HepG2 (cell line): Measurements from ENCODE around the gene TGFBR1. TPM values are rescaled to one million over a fixed set of nuclear protein-coding genes. Genes with fewer than 3 reads are reported as not detected.

Experiments used
- BRD4 ChIP-seq: sonication (generic); formaldehyde crosslinking; IDR thresholded peaks from 2 replicates; pipeline ENCODE4 v1.4.0; 2020; ENCODE audit warnings: missing genetic modification reagents
- CHCHD3 ChIP-seq: sonication (generic); formaldehyde crosslinking; IDR thresholded peaks from 2 replicates; pipeline ENCODE4 v1.8.0; 2022; ENCODE audit warnings: mild to moderate bottlenecking, missing genetic modification reagents, moderate library complexity
- HOXA3 ChIP-seq: sonication (generic); formaldehyde crosslinking; IDR thresholded peaks from 2 replicates; pipeline ENCODE4 v1.5.0; 2020; ENCODE audit warnings: missing genetic modification reagents
- HOXD1 ChIP-seq: sonication (generic); formaldehyde crosslinking; IDR thresholded peaks from 2 replicates; pipeline ENCODE4 v1.5.0; 2020; ENCODE audit warnings: missing genetic modification reagents
- KDM1A ChIP-seq: IDR thresholded peaks from 2 replicates; pipeline ENCODE4 v1.6.1; 2016; ENCODE audit warnings: missing compliant biosample characterization
- KDM3A ChIP-seq: IDR thresholded peaks from 2 replicates; pipeline ENCODE4 v1.6.1; 2018; ENCODE audit warnings: low read depth, missing compliant biosample characterization
- MAZ ChIP-seq, 2 experiments: sonication (generic) in 1 of 2; formaldehyde crosslinking in 1 of 2; IDR thresholded peaks; 2 replicates each; pipeline versions ENCODE4 v1.5.0 to v1.6.1; 2012 to 2020; ENCODE audit warnings: low read depth in 2 of 2, mild to moderate bottlenecking in 2 of 2, borderline replicate concordance in 1 of 2, improper control_type of control experiment in 1 of 2, low read length in 1 of 2, missing genetic modification reagents in 1 of 2, moderate library complexity in 1 of 2
- MED1 ChIP-seq: sonication (generic); formaldehyde crosslinking; IDR thresholded peaks from 2 replicates; pipeline ENCODE4 v1.4.0; 2020; ENCODE audit warnings: missing genetic modification reagents
- NFIC ChIP-seq: IDR thresholded peaks from 2 replicates; pipeline ENCODE4 v1.6.1; 2012; ENCODE audit warnings: mild to moderate bottlenecking, low read length, inconsistent platforms
- NFYB ChIP-seq: sonication (generic); formaldehyde crosslinking; IDR thresholded peaks from 2 replicates; pipeline ENCODE4 v1.4.0; 2020; ENCODE audit warnings: missing genetic modification reagents
- RELA ChIP-seq: sonication (generic); formaldehyde crosslinking; IDR thresholded peaks from 2 replicates; pipeline ENCODE4 v1.4.0; 2020; ENCODE audit warnings: missing genetic modification reagents
- SALL2 ChIP-seq: sonication (generic); formaldehyde crosslinking; IDR thresholded peaks from 2 replicates; pipeline ENCODE4 v1.8.1; 2023; ENCODE audit warnings: mild to moderate bottlenecking, missing genetic modification reagents, inconsistent platforms
- SAP130 ChIP-seq: IDR thresholded peaks from 2 replicates; pipeline ENCODE4 v1.6.1; 2016; ENCODE audit warnings: low read depth
- SMARCC2 ChIP-seq: fragments of 450-650 bp; IDR thresholded peaks from 2 replicates; pipeline ENCODE4 v1.6.1; 2017; ENCODE audit warnings: antibody characterized with exemption, mild to moderate bottlenecking
- TAF1 ChIP-seq: sonication (generic); formaldehyde crosslinking; IDR thresholded peaks from 2 replicates; pipeline ENCODE4 v1.4.0; 2020; ENCODE audit warnings: missing genetic modification reagents
- TGIF2 ChIP-seq: IDR thresholded peaks from 2 replicates; pipeline ENCODE4 v1.6.1; 2016; ENCODE audit warnings: control low read depth, missing compliant biosample characterization
- THAP11 ChIP-seq: IDR thresholded peaks from 2 replicates; pipeline ENCODE4 v1.6.1; 2016; ENCODE audit warnings: missing biosample characterization, missing genetic modification reagents
- ZFY ChIP-seq: sonication (generic); formaldehyde crosslinking; IDR thresholded peaks from 2 replicates; pipeline ENCODE4 v1.4.0; 2020; ENCODE audit warnings: missing genetic modification reagents
- ZKSCAN8 ChIP-seq: IDR thresholded peaks from 2 replicates; pipeline ENCODE4 v1.6.1; 2016; ENCODE audit warnings: borderline replicate concordance, missing genetic modification reagents, missing compliant biosample characterization
- ZMYM4 ChIP-seq: sonication (generic); formaldehyde crosslinking; IDR thresholded peaks from 2 replicates; pipeline ENCODE4 v1.8.1; 2023; ENCODE audit warnings: mild to moderate bottlenecking, missing genetic modification reagents
- ZNF768 ChIP-seq: sonication (generic); formaldehyde crosslinking; IDR thresholded peaks from 2 replicates; pipeline ENCODE4 v1.4.0; 2020; ENCODE audit warnings: missing genetic modification reagents
- ZNF780A ChIP-seq: sonication (generic); formaldehyde crosslinking; IDR thresholded peaks from 2 replicates; pipeline ENCODE4 v1.8.0; 2022; ENCODE audit warnings: mild to moderate bottlenecking, missing genetic modification reagents, moderate library complexity
- ZNF788 ChIP-seq: sonication (generic); formaldehyde crosslinking; IDR thresholded peaks from 2 replicates; pipeline ENCODE4 v1.5.0; 2020; ENCODE audit warnings: mild to moderate bottlenecking, missing genetic modification reagents, borderline replicate concordance
- polyA plus RNA-seq, 8 experiments: library from polyadenylated mRNA; depleted of rRNA in 3 of 8; stranded (reverse) in 7 of 8; unstranded in 1 of 8; fragments of >200 nt; fragmentation: Illumina TruSeq in 4 of 8; extraction: Trizol in 4 of 8; gene quantifications; 2 replicates each; pipeline versions ENCODE4 v1.2.1 to v1.2.3, GENCODE V29; 2011 to 2016; ENCODE audit warnings: low read depth in 4 of 8, missing spikeins in 1 of 8, mixed read lengths in 1 of 8; ENCODE audit not compliant: insufficient read depth in 1 of 8
- total RNA-seq, 5 experiments: library from RNA; depleted of rRNA; stranded (reverse); fragments of >200 nt; fragmentation: Illumina TruSeq; extraction: Trizol; gene quantifications; 2 replicates each; pipeline ENCODE4 v1.2.3, GENCODE V29; 2016; ENCODE audit warnings: low read depth in 1 of 5
- TF ChIP-seq, protein P1 (sequence below): sonication (generic); formaldehyde crosslinking; IDR thresholded peaks from 2 replicates; pipeline ENCODE4 v1.8.0; 2022; ENCODE audit warnings: missing genetic modification reagents, mild to moderate bottlenecking, borderline replicate concordance
- TF ChIP-seq, protein P2 (sequence below): IDR thresholded peaks from 2 replicates; pipeline ENCODE4 v1.6.1; 2016; ENCODE audit warnings: mild to moderate bottlenecking
- TF ChIP-seq, protein P3 (sequence below): sonication (generic); formaldehyde crosslinking; IDR thresholded peaks from 2 replicates; pipeline ENCODE4 v1.5.0; 2020; ENCODE audit warnings: mild to moderate bottlenecking, missing genetic modification reagents
- TF ChIP-seq, protein P4 (sequence below): sonication (generic); formaldehyde crosslinking; IDR thresholded peaks from 2 replicates; pipeline ENCODE4 v1.8.0; 2022; ENCODE audit warnings: missing genetic modification reagents, mild to moderate bottlenecking, inconsistent platforms, borderline replicate concordance

TGFBR1 gene
- total and polyA plus RNA-seq, 2 of the 13 experiments (the other 11 are each of a cell fraction or from before 2014, with no cell fraction given), result 16.8 to 23.9 TPM

DNA sequence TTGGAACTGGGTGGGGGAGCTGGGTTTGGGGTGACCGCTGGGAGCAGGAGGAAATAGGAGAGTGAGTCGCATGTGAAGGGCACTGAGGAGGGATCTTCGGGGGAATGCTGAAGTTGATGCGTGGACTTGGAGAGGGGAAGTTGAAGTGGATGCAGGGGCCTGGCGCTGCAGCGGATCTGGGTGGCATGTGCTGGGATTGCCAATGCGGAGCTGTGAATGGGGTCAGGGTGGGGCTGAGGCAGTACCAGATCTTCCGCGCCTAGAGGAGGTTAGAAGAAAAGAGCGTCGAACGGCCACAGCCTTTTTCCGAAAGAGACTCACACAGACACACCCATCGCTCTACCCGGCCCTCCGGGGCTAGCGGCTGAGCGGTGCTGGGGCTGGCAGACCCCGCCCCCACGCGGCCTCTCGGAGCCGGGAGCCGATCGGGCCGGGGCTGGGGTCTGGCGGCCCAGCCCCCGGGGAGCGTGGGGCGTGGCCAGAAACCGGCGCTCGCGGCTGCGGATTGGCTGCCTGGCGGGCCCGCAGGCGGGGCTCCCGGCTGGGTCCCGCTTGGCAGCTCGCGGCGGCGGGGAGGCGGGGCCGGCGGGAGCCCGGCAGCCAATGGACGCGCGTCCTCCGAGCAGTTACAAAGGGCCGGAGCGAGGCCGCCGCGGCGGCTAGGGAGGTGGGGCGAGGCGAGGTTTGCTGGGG, at the start of gene TGFBR1 (continued):
- TF ChIP-seq MAZ (IDR thresholded peaks at IDR 0.05; ENCODE audit: borderline replicate concordance, low read depth, low read length) (no peak), MAZ (CRISPR knock-in tag; IDR thresholded peaks at IDR 0.05; ENCODE audit: low read depth) (peak; percentile 55; the same call in 1 of the 2 replicates), HOXA3 (CRISPR knock-in tag) (peak; percentile 37; the same call in 1 of the 2 replicates), ZNF788 (peak; percentile 23; the same call in 1 of the 2 replicates), ZKSCAN8 (no peak), SAP130 (CRISPR knock-in tag) (peak; percentile 65), ZMYM4 (CRISPR knock-in tag) (0 out of 2 replicates have a peak, but pooled peaks have one; percentile 9), CHCHD3 (CRISPR knock-in tag) (0 out of 2 replicates have a peak, but pooled peaks have one; percentile 11), MED1 (CRISPR knock-in tag) (no peak; the same call in 1 of the 2 replicates), BRD4 (CRISPR knock-in tag) (0 out of 2 replicates have a peak, but pooled peaks have one; percentile 22), NFIC (no peak), HOXD1 (CRISPR knock-in tag) (no peak), TGIF2 (CRISPR knock-in tag) (0 out of 2 replicates have a peak, but pooled peaks have one; percentile 9), KDM1A (CRISPR knock-in tag) (no peak), KDM3A (CRISPR knock-in tag) (no peak), SALL2 (CRISPR knock-in tag) (peak; percentile 67; the same call in 1 of the 2 replicates), ZNF768 (CRISPR knock-in tag) (peak; percentile 33; the same call in 1 of the 2 replicates), THAP11 (0 out of 2 replicates have a peak, but pooled peaks have one; percentile 15), ZNF780A (CRISPR knock-in tag) (no peak), TAF1 (CRISPR knock-in tag) (peak; percentile 45), SMARCC2 (no peak), NFYB (CRISPR knock-in tag) (peak; percentile 54), RELA (no peak), ZFY (CRISPR knock-in tag) (peak; percentile 78)
- TF ChIP-seq, protein P1, sequence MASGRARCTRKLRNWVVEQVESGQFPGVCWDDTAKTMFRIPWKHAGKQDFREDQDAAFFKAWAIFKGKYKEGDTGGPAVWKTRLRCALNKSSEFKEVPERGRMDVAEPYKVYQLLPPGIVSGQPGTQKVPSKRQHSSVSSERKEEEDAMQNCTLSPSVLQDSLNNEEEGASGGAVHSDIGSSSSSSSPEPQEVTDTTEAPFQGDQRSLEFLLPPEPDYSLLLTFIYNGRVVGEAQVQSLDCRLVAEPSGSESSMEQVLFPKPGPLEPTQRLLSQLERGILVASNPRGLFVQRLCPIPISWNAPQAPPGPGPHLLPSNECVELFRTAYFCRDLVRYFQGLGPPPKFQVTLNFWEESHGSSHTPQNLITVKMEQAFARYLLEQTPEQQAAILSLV (CRISPR knock-in tag), result no peak
- TF ChIP-seq, protein P2, sequence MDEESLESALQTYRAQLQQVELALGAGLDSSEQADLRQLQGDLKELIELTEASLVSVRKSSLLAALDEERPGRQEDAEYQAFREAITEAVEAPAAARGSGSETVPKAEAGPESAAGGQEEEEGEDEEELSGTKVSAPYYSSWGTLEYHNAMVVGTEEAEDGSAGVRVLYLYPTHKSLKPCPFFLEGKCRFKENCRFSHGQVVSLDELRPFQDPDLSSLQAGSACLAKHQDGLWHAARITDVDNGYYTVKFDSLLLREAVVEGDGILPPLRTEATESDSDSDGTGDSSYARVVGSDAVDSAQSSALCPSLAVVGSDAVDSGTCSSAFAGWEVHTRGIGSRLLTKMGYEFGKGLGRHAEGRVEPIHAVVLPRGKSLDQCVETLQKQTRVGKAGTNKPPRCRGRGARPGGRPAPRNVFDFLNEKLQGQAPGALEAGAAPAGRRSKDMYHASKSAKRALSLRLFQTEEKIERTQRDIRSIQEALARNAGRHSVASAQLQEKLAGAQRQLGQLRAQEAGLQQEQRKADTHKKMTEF, result no peak
- TF ChIP-seq, protein P3, sequence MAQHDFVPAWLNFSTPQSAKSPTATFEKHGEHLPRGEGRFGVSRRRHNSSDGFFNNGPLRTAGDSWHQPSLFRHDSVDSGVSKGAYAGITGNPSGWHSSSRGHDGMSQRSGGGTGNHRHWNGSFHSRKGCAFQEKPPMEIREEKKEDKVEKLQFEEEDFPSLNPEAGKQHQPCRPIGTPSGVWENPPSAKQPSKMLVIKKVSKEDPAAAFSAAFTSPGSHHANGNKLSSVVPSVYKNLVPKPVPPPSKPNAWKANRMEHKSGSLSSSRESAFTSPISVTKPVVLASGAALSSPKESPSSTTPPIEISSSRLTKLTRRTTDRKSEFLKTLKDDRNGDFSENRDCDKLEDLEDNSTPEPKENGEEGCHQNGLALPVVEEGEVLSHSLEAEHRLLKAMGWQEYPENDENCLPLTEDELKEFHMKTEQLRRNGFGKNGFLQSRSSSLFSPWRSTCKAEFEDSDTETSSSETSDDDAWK (CRISPR knock-in tag), result no peak
- TF ChIP-seq, protein P4, sequence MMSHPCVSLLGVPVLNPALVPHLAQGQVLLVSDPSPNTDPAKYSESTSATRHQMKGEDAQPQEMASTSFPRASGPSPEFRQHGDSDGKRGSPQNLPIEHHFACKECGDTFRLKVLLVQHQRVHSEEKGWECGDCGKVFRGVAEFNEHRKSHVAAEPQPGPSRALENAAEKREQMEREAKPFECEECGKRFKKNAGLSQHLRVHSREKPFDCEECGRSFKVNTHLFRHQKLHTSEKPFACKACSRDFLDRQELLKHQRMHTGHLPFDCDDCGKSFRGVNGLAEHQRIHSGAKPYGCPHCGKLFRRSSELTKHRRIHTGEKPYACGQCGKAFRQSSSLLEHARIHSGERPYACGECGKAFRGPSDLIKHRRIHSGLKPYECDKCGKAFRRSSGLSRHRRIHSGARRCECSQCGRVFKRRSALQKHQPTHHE (CRISPR knock-in tag), result no peak
